Pancreas (tissue), 10 donors: ENCODE results near the gene HOTAIR. TPM values are rescaled to one million over a fixed set of nuclear protein-coding genes. Genes with fewer than 3 reads are reported as not detected.

ENCODE experiments used
- ATAC-seq, 4 donors: fragments of 200-7000 bp; cut with Tn5 transposase; one replicate each; pipeline versions ENCODE4 v1.8.0 to v1.9.1; 2020; ENCODE audit warnings: mild to moderate bottlenecking in 4 of 4, moderate library complexity in 4 of 4
- DNase-seq, 6 donors: peaks; one replicate each; pipeline ENCODE4 v3.0.0-alpha.2; 2020
- FAIRE-seq: peaks from 2 replicates; lab custom pipeline; 2012; peaks lifted over from hg19 to GRCh38; lab: Jason Lieb, UNC
- H3K27ac ChIP-seq, 4 donors: fragments of 200-600 bp; sonication (generic); 1 replicate in 3 of 4; 2 replicates in 1 of 4; pipeline versions ENCODE4 v1.5.0 to v1.8.0; 2020
- H3K27me3 ChIP-seq, 4 donors: fragments of 200-600 bp; one replicate each; pipeline ENCODE4 v1.8.0; 2021
- H3K36me3 ChIP-seq, 3 donors: fragments of 200-600 bp; sonication (generic) in 1 of 3; one replicate each; pipeline versions ENCODE4 v1.5.0 to v1.8.0; 2020 to 2021
- H3K4me1 ChIP-seq, 3 donors: fragments of 200-600 bp; one replicate each; pipeline ENCODE4 v1.8.0; 2021
- H3K4me3 ChIP-seq, 4 donors: fragments of 200-600 bp; sonication (generic) in 2 of 4; one replicate each; pipeline versions ENCODE4 v1.5.0 to v1.8.0; 2020 to 2021
- H3K9me3 ChIP-seq, 4 donors: fragments of 200-600 bp; one replicate each; pipeline ENCODE4 v1.8.0; 2021
- WGBS, 2 donors: extraction: QIAGEN DNeasy Blood & Tissue Kit; methylation state at CpG; one replicate each; pipeline ENCODE4 v1.1.7; 2013; 5-methylcytosine and 5-hydroxymethylcytosine counted together
- intact Hi-C, 3 donors: fragments of 100-400 bp; cut with DNase I; formaldehyde crosslinking; loops; one replicate each; pipeline versions ENCODE4 v1.11.1 to v1.14.2; 2022
- polyA plus RNA-seq, 2 donors: library from polyadenylated mRNA; stranded (reverse); fragments of 200-250 nt; gene quantifications; one replicate each; pipeline ENCODE4 v1.2.3, GENCODE V29; 2013
- total RNA-seq, 6 donors: library from RNA; stranded (reverse); fragmentation: NEBNext Ultra II Directional in 4 of 6; extraction: Animal tissue kit (Norgen Biotek cat#: 25700) in 4 of 6; gene quantifications; one replicate each; pipeline versions ENCODE4 v1.2.1 to v1.2.4, GENCODE V29; 2021 to 2023
- TF ChIP-seq, protein P1 (sequence below), 4 donors: fragments of 200-600 bp; sonication (generic) in 3 of 4; IDR thresholded peaks; one replicate each; pipeline versions ENCODE4 v1.5.0 to v1.8.0; 2021; ENCODE audit warnings: antibody characterized with exemption in 4 of 4
- donor health status: healthy with polysubstance abuse.
- donor health status: DM: no; HTN: no; CAD: no; lungs with moderate emphysema.
- donor health status: DM: no; HTN: no; CAD: no.
- donor health status: control.
- donor health status: control.
- donor health status: Bipolar disorder and iron deficiency.
- donor health status: DM: yes; HTN: yes; CAD: no.
- donor health status: DM: no; HTN: no; CAD: no.
- donor health status: DM: no; HTN: no; CAD: no.
- donor health status: DM: yes; HTN: yes; CAD: no.

Gene HOTAIR
- total and polyA plus RNA-seq, 8 donors = not detected

DNA sequence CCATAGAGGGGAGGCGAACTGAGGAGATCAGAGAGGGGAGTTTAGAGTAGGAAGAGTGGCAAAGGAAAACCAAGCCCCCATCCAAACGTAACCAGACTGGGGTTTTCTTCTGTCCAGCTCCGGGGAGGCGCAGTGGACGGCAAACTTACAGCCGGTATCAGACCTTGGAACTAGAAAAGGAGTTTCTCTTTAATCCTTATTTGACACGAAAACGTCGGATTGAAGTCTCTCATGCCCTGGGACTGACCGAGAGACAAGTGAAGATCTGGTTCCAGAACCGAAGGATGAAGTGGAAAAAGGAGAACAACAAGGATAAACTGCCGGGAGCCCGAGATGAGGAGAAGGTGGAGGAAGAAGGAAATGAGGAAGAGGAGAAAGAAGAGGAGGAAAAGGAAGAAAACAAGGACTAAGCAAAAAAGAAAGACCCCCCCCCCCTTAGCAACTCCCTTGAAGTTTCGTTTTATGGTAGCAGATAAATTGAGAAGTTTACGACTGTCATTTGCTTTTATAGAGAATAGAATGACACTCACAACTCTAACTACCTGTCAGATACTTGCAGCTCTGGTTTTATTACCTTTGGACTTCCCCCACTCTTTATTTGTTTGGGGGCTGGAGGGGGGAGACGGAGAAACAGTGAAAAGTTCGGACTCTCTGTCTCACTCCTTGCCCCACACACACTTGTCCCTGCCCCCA is 36.4 kb upstream of the HOTAIR start:
- DNase-seq (no peak), FAIRE-seq (no peak), ATAC-seq (no peak)
- Histone ChIP-seq H3K36me3 (no peaks in the 10 kb centered on the region), H3K4me3 (no peak overlapping the region), H3K4me1 (peaks cover 0 to 3% (median 2%) of the 10 kb centered on the region in 3 donors), H3K27me3 (peaks cover 0 to 46% (median 14%) of the 10 kb centered on the region in 4 donors), H3K9me3 (no peaks in the 10 kb centered on the region), H3K27ac (no peak overlapping the region)
- 7 to 10% methylated on average over 17 of the region's 17 CpGs for WGBS, 2 donors
- TF ChIP-seq, protein P1, sequence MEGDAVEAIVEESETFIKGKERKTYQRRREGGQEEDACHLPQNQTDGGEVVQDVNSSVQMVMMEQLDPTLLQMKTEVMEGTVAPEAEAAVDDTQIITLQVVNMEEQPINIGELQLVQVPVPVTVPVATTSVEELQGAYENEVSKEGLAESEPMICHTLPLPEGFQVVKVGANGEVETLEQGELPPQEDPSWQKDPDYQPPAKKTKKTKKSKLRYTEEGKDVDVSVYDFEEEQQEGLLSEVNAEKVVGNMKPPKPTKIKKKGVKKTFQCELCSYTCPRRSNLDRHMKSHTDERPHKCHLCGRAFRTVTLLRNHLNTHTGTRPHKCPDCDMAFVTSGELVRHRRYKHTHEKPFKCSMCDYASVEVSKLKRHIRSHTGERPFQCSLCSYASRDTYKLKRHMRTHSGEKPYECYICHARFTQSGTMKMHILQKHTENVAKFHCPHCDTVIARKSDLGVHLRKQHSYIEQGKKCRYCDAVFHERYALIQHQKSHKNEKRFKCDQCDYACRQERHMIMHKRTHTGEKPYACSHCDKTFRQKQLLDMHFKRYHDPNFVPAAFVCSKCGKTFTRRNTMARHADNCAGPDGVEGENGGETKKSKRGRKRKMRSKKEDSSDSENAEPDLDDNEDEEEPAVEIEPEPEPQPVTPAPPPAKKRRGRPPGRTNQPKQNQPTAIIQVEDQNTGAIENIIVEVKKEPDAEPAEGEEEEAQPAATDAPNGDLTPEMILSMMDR (IDR thresholded peaks at IDR 0.05) = no peak
- intact Hi-C loops = no loop called here

DNA sequence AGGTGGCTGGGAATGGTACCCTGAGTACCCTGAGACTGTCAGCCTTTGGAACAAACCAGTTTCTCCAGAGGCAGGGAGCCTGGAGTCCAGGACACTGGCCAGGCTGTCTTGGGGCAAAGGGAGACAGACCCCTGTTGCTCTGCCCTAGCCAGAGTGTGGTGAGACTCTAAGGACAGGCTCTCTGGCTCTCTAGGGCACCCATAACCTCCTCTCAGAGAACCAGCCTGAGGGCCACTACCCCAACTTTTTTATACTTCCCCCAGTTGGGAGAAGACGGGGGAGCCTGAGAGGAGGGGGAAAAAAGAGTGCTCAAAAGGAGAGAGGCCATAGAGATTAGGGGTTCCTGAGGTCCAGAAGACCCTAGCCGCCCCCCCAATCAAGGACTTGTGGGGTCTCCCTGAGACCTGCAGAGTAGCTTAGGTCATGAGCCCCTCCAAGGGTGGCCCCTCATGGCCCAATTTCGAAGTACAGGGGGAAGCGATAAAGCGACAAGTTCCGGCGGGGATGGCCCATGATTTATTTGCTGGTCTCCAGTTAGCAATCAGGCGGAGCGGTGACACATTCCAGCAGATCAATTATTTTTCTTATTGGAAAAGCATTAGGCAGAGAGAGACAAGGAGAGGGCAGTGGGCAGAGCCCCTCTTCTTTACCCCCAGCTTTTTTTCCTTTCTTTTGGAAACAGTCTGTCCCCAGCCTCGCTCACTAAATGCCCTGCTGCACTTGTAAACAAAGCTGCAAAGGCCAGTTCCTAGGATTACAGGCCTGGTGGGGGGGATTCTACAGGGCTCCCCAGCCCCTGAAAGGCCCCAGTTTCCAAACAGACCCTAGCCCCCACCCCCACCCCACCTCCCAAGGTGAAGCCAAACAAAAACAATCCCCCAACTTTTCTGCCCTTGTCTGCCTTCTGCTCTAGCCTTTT is 35.6 kb upstream of the HOTAIR start:
- Histone ChIP-seq H3K4me3 (no peak overlapping the region), H3K4me1 (peaks cover 0 to 5% (median 5%) of the 10 kb centered on the region in 3 donors), H3K27me3 (peaks cover 0 to 43% (median 10%) of the 10 kb centered on the region in 4 donors), H3K9me3 (no peaks in the 10 kb centered on the region), H3K36me3 (no peaks in the 10 kb centered on the region), H3K27ac (no peak overlapping the region)
- intact Hi-C loops = no loop called here
- ATAC-seq (no peak), DNase-seq (no peak), FAIRE-seq (no peak)
- WGBS, 2 donors = 25 to 26% methylated on average over 10 of the region's 10 CpGs
- TF ChIP-seq, protein P1 (IDR thresholded peaks at IDR 0.05) = no peak

DNA sequence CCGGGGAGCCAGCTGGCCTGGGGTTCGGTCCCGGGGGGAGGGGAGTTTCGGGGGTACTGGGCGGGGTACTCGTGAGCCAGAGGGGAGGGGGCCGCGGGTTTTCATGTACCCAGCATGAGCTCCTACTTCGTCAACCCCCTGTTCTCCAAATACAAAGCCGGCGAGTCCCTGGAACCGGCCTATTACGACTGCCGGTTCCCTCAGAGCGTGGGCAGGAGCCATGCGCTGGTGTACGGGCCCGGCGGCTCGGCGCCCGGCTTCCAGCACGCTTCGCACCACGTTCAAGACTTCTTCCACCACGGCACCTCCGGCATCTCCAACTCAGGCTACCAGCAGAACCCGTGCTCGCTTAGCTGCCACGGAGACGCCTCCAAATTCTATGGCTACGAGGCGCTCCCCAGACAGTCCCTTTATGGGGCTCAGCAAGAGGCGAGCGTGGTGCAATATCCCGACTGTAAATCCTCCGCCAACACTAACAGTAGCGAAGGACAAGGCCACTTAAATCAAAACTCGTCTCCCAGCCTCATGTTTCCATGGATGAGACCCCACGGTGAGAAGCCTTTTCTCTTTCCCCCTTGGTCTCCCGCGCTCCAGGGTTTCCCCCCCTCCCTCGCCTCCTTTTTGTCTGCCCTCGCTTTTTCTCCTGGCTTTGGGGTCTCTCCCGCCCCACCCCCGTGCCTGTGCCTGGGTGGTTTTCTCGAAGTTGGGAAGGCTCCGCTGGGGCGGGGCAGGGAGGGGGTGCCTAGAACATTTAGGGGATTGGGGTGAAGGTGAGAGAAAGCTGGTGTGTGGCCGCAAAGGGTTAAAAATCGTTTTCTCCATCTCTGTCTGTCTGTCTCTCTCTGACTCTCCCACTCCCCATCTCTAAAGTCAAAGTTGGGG is 34.7 kb upstream of the HOTAIR start:
- 3 to 4% methylated on average over 51 of the region's 51 CpGs for WGBS, 2 donors
- DNase-seq (no peak), ATAC-seq (peak in 3 of 4 donors; percentile 33 to 60 (median 33)), FAIRE-seq (no peak)
- Histone ChIP-seq H3K4me3 (peak overlapping the region in 2 of 4 donors; percentile 26 to 38), H3K9me3 (no peaks in the 10 kb centered on the region), H3K27me3 (peaks cover 0 to 42% (median 7%) of the 10 kb centered on the region in 4 donors), H3K36me3 (no peaks in the 10 kb centered on the region), H3K27ac (no peak overlapping the region), H3K4me1 (peaks cover 0 to 5% (median 5%) of the 10 kb centered on the region in 3 donors)
- intact Hi-C loops = loop anchor here (5.0 to 10.0 kb wide), 3 partner anchors 185 to 198 kb away; no protein-coding TSS in a partner anchor
- TF ChIP-seq, protein P1 (IDR thresholded peaks at IDR 0.05) = no peak

DNA sequence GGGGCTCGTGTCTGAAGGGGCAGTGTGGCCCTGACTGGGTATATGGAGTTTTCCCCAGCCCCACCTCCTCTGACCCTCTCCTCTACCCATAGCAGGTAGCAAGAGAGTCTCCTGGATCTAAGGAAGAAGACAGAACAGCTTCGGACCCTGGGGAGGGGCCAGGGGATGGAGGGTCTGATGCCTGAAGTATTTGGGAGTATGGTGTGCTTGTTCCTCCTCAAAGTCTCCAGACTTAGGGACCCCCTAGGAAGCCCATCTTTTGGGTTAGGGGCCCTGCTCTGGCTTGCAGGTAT is 33.5 kb upstream of the HOTAIR start:
- FAIRE-seq (no peak), ATAC-seq (no peak), DNase-seq (no peak)
- intact Hi-C loops = loop anchor here (5.0 to 10.0 kb wide), 3 partner anchors 187 to 199 kb away; no protein-coding TSS in a partner anchor
- no peaks in the 10 kb centered on the region for H3K9me3 ChIP-seq
- peaks cover 0 to 5% (median 5%) of the 10 kb centered on the region in 3 donors for H3K4me1 ChIP-seq
- H3K4me3 ChIP-seq = no peak overlapping the region
- H3K27me3 ChIP-seq = peaks cover 0 to 49% (median 7%) of the 10 kb centered on the region in 4 donors
- TF ChIP-seq, protein P1 (IDR thresholded peaks at IDR 0.05) = no peak
- no peak overlapping the region for H3K27ac ChIP-seq
- H3K36me3 ChIP-seq = no peaks in the 10 kb centered on the region
- WGBS, 2 donors = 18 to 31% methylated on average over 2 of the region's 2 CpGs
